Activated CD4-positive, CD25-positive, alpha-beta regulatory T cell treated with anti-CD3 and anti-CD28 coated beads, Interleukin-2, amount 50 U/mL, for 24 hours (primary cell): Measurements from ENCODE around the gene MTFP1.
"Not testable (repeated sequence)": the region's sequence is repeated elsewhere in the genome, so short reads cannot be mapped to it uniquely, and the experiment has no call there.

Source experiments
- ATAC-seq, 2 donors: fragments of 150-1000 bp; cut with Tn5 transposase; one replicate each; pipeline ENCODE4 v1.10.0; 2021; ENCODE audit warnings: mild to moderate bottlenecking in 1 of 2, moderate library complexity in 1 of 2

MTFP1 gene

GRCh38 chr22:30426388-30427353, 1.1 kb downstream of the MTFP1 start:
- peak; percentile 23 to 41 for ATAC-seq

- ATAC-seq = no peak
These were observed 2.3 kb downstream of the MTFP1 start for GRCh38 chr22:30427871-30428270.

GRCh38 chr22:30429887-30430286, 4.3 kb downstream of the MTFP1 start:
- ATAC-seq = no peak

- ATAC-seq = no peak
These were observed 5.4 kb downstream of the MTFP1 start for GRCh38 chr22:30430933-30431332.

- no peak for ATAC-seq
These were observed 6.5 kb downstream of the MTFP1 start for GRCh38 chr22:30432096-30432495.

GRCh38 chr22:30432520-30432919, 7.0 kb downstream of the MTFP1 start:
- no peak for ATAC-seq

GRCh38 chr22:30433227-30433626, 7.7 kb downstream of the MTFP1 start:
- no peak for ATAC-seq

GRCh38 chr22:30433773-30434172, 8.2 kb downstream of the MTFP1 start:
- ATAC-seq = no peak

- no peak for ATAC-seq
These were observed 9.3 kb downstream of the MTFP1 start for GRCh38 chr22:30434843-30435242.

- peak; percentile 90 to 93 for ATAC-seq
These were observed 10.1 kb downstream of the MTFP1 start for GRCh38 chr22:30435674-30436126.

- ATAC-seq = no peak
These were observed 10.6 kb downstream of the MTFP1 start for GRCh38 chr22:30436196-30436595.

GRCh38 chr22:30438559-30438958, 13.0 kb downstream of the MTFP1 start:
- ATAC-seq = no peak

GRCh38 chr22:30439226-30439625, 13.7 kb downstream of the MTFP1 start:
- ATAC-seq = no peak

GRCh38 chr22:30439836-30440235, 14.3 kb downstream of the MTFP1 start:
- ATAC-seq = no peak

GRCh38 chr22:30441088-30441487, 15.5 kb downstream of the MTFP1 start:
- no peak for ATAC-seq

- peak in 1 of 2 donors; percentile 37 for ATAC-seq
These were observed 19.3 kb downstream of the MTFP1 start for GRCh38 chr22:30444632-30445437.

GRCh38 chr22:30445438-30446145, 20.0 kb downstream of the MTFP1 start:
- no peak for ATAC-seq

- no peak for ATAC-seq
These were observed 22.1 kb downstream of the MTFP1 start for GRCh38 chr22:30447656-30448055.

- ATAC-seq = not testable (repeated sequence)
These were observed 25.9 kb downstream of the MTFP1 start for GRCh38 chr22:30451488-30451887.

GRCh38 chr22:30452861-30453260, 27.3 kb downstream of the MTFP1 start:
- ATAC-seq = no peak

- no peak for ATAC-seq
These were observed 28.4 kb downstream of the MTFP1 start for GRCh38 chr22:30453731-30454510.
